ENCODE data around the gene SLC41A3.
"Not testable (repeated sequence)": the region's sequence is repeated elsewhere in the genome, so short reads cannot be mapped to it uniquely, and the experiment has no call there.

The SLC41A3 gene

DNA sequence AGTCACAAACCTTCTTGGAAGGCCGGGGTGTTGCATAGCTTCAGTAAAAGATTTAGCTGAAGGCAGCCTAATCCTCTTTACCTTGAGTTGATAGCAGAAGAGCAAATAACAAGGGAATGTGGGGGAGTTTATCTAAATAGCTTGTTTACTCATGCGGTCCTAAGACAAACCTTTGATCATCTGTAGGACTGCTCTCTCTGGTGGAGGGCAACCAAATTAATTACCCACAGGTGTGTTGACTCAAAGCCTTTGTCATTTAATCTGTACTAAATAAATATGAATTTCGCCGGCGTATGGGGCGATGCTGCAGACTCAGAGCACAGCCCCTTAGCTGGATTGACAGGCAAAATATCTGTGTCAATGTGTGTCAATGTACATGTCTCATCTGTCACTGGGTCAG lies 17.2 kb downstream of the SLC41A3 start:
- H3K27me3 Mint-ChIP-seq; ATAC-seq (ENCODE audit: low read depth); DNase-seq (ENCODE audit: low spot score in 2 of 2); H3K4me3 Mint-ChIP-seq; H3K27ac Mint-ChIP-seq; H3K9me3 Mint-ChIP-seq: not testable (repeated sequence)
- H3K36me3 Mint-ChIP-seq, result peaks cover 27% of the 10 kb centered on the region
- peaks cover 11% of the 10 kb centered on the region for H3K4me1 Mint-ChIP-seq

DNA sequence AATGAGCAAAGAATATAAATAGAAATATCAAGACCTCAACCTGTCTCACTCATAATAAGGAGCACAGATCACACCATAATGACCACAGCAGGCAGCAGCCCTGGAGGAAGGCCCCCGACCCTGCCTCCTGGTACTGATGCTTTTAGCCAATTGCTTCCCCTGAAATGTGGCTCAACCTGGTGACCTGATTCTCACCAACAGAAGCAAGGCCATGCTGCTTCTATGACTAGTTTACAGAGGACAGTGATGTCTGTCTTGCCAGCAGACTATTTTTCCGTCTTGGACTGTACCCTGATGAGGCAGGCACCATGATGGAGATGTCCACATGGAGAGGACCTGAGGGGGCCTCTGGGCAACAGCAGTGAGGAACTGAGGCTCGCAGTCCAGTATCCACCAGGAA lies 18.0 kb downstream of the SLC41A3 start:
- ATAC-seq (ENCODE audit: low read depth), result no peak
- no peaks in the 10 kb centered on the region for H3K27me3 Mint-ChIP-seq
- no peaks in the 10 kb centered on the region for H3K9me3 Mint-ChIP-seq
- DNase-seq (ENCODE audit: low spot score in 2 of 2), result no peak
- no peak overlapping the region for H3K27ac Mint-ChIP-seq
- H3K4me3 Mint-ChIP-seq, result no peak overlapping the region
- H3K4me1 Mint-ChIP-seq, result peaks cover 13% of the 10 kb centered on the region
- H3K36me3 Mint-ChIP-seq, result peaks cover 30% of the 10 kb centered on the region

DNA sequence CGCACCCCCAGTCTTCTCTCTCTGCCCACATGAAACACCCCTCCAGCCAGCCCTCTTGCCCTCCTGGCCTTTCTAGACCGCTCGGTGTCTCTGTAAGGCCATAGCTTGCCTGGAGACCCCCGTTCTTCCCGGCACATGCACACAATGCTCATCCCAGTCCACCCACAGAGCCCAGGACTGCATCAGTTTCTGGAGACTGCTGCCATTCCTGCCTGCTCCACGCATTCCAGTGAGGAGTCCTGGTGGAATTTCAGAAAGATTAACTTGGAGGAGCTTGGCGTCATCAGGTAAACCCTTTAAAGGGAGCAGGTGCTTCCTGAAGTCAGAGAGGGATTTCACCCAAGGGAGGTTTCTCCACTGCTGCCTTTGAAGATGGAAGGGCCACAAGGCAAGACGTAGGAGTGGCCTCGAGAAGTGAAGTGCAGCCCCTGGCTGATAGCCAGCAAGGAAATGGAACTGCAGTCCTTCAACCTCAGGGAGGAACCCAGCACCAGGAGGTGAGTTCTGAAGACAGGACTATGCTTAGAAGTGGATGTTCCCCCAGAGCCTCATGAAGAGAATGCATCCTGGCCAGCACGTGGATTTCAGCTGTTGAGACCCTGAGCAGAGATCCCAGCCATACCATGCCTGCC lies 19.2 kb downstream of the SLC41A3 start:
- no peaks in the 10 kb centered on the region for H3K9me3 Mint-ChIP-seq
- H3K27me3 Mint-ChIP-seq, result no peaks in the 10 kb centered on the region
- DNase-seq (ENCODE audit: low spot score in 2 of 2) (no peak), ATAC-seq (ENCODE audit: low read depth) (no peak)
- no peak overlapping the region for H3K4me3 Mint-ChIP-seq
- no peak overlapping the region for H3K27ac Mint-ChIP-seq
- peaks cover 13% of the 10 kb centered on the region for H3K4me1 Mint-ChIP-seq
- H3K36me3 Mint-ChIP-seq, result peaks cover 26% of the 10 kb centered on the region

GRCh38 chr3:126063358-126063965 lies 20.5 kb downstream of the SLC41A3 start:
- no peak overlapping the region for H3K27ac Mint-ChIP-seq
- H3K4me1 Mint-ChIP-seq, result peaks cover 15% of the 10 kb centered on the region
- ATAC-seq (ENCODE audit: low read depth) (no peak), DNase-seq (ENCODE audit: low spot score in 2 of 2) (no peak)
- H3K27me3 Mint-ChIP-seq, result no peaks in the 10 kb centered on the region
- H3K4me3 Mint-ChIP-seq, result no peak overlapping the region
- no peaks in the 10 kb centered on the region for H3K9me3 Mint-ChIP-seq
- peaks cover 29% of the 10 kb centered on the region for H3K36me3 Mint-ChIP-seq

GRCh38 chr3:126061301-126062032 lies 22.5 kb downstream of the SLC41A3 start:
- Mint-ChIP-seq H3K27me3 (no peaks in the 10 kb centered on the region), H3K36me3 (peaks cover 20% of the 10 kb centered on the region), H3K27ac (no peak overlapping the region)

GRCh38 chr3:126060613-126061145 lies 23.2 kb downstream of the SLC41A3 start:
- Mint-ChIP-seq H3K9me3 (no peaks in the 10 kb centered on the region), H3K27me3 (no peaks in the 10 kb centered on the region), H3K36me3 (peaks cover 12% of the 10 kb centered on the region), H3K4me3 (no peak overlapping the region), H3K27ac (no peak overlapping the region), H3K4me1 (peaks cover 15% of the 10 kb centered on the region)
- ATAC-seq (ENCODE audit: low read depth) (no peak), DNase-seq (ENCODE audit: low spot score in 2 of 2) (no peak)

More at GRCh38 chr3:126061301-126062032, 22.5 kb downstream of the SLC41A3 start:
- no peak overlapping the region for H3K4me3 Mint-ChIP-seq
- DNase-seq (ENCODE audit: low spot score in 2 of 2), result no peak
- peaks cover 15% of the 10 kb centered on the region for H3K4me1 Mint-ChIP-seq
- ATAC-seq (ENCODE audit: low read depth), result no peak
- no peaks in the 10 kb centered on the region for H3K9me3 Mint-ChIP-seq

GRCh38 chr3:126058666-126059065 lies 25.3 kb downstream of the SLC41A3 start:
- Mint-ChIP-seq H3K4me1 (peaks cover 11% of the 10 kb centered on the region), H3K27ac (peak overlapping the region; percentile 6), H3K9me3 (no peaks in the 10 kb centered on the region), H3K27me3 (no peaks in the 10 kb centered on the region), H3K36me3 (peaks cover 7% of the 10 kb centered on the region), H3K4me3 (no peak overlapping the region)
- DNase-seq (ENCODE audit: low spot score in 2 of 2) (no peak), ATAC-seq (ENCODE audit: low read depth) (no peak)

DNA sequence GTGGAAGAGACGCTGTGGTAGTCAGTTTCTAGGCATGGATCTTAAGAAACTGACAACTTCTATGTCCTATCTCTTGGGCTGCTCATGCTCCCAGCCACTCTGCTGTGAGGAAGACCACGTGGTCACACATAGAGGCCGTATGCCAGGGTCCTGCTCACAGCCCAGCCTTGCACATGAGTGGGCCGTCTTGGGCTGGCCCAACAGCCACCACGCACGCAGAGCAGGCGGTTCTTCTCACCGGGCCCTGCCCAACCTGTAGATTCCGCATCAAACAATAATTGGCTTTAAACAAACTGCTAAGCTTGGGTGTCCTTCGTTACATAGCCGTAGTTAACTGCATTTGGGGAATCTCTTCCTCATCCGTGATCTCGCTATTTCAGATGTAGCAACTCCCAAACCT lies 26.0 kb downstream of the SLC41A3 start:
- DNase-seq (ENCODE audit: low spot score in 2 of 2), result no peak

GRCh38 chr3:126057501-126057819 lies 26.5 kb downstream of the SLC41A3 start:
- no peak for DNase-seq (ENCODE audit: low spot score in 2 of 2)
- no peaks in the 10 kb centered on the region for H3K27me3 Mint-ChIP-seq
- no peak overlapping the region for H3K27ac Mint-ChIP-seq
- no peak overlapping the region for H3K4me3 Mint-ChIP-seq
- H3K4me1 Mint-ChIP-seq, result peaks cover 18% of the 10 kb centered on the region
- no peak for ATAC-seq (ENCODE audit: low read depth)
- no peaks in the 10 kb centered on the region for H3K9me3 Mint-ChIP-seq
- H3K36me3 Mint-ChIP-seq, result peaks cover 7% of the 10 kb centered on the region

More for the DNA sequence above, 26.0 kb downstream of the SLC41A3 start:
- no peaks in the 10 kb centered on the region for H3K9me3 Mint-ChIP-seq
- ATAC-seq (ENCODE audit: low read depth), result no peak
- peaks cover 13% of the 10 kb centered on the region for H3K4me1 Mint-ChIP-seq
- H3K36me3 Mint-ChIP-seq, result peaks cover 7% of the 10 kb centered on the region
- H3K4me3 Mint-ChIP-seq, result no peak overlapping the region
- no peaks in the 10 kb centered on the region for H3K27me3 Mint-ChIP-seq
- no peak overlapping the region for H3K27ac Mint-ChIP-seq

DNA sequence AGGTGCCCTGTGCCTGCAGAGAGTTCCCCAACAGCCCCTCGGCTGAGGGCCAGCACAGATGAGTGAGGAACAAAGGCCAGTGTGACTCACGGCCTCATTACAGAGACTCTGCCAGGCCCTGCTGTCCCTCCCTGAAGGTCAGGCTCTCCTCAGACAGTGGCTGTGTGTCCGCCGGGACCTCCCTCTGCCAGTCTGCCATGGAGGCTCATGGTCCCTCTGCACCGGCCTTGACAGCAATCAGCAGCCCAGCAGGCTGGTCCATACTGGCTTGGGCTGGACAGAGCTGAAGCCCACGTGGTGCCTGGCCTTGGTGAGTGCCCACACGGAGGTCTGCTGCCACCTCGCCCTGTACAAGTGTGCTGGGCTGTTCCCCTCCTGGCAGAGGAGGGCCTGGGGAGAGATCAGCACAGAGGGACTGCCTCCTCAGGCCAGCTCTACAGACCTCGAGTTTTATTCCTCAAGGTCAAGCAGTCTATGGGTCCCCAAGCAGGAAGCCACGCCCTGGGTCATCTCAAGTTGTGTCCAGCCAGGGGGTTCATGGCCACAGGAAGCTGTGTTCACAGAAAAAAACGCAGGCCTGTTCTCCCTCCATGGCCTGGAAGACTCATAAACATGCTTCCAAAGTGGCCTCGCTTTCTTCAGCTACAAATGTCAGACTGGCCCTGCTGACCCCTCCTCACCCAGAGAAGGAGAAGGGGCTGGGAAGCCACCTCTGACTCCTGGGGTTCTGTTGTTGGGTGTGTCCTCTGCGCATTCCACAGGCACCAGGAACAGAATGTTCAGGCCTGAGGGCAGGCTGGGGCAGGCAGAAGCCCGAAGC lies 27.0 kb downstream of the SLC41A3 start:
- no peak overlapping the region for H3K4me3 Mint-ChIP-seq
- H3K36me3 Mint-ChIP-seq, result peaks cover 7% of the 10 kb centered on the region
- ATAC-seq (ENCODE audit: low read depth) (no peak), DNase-seq (ENCODE audit: low spot score in 2 of 2) (no peak)
- no peak overlapping the region for H3K27ac Mint-ChIP-seq
- H3K9me3 Mint-ChIP-seq, result no peaks in the 10 kb centered on the region
- H3K4me1 Mint-ChIP-seq, result peaks cover 24% of the 10 kb centered on the region
- H3K27me3 Mint-ChIP-seq, result no peaks in the 10 kb centered on the region

DNA sequence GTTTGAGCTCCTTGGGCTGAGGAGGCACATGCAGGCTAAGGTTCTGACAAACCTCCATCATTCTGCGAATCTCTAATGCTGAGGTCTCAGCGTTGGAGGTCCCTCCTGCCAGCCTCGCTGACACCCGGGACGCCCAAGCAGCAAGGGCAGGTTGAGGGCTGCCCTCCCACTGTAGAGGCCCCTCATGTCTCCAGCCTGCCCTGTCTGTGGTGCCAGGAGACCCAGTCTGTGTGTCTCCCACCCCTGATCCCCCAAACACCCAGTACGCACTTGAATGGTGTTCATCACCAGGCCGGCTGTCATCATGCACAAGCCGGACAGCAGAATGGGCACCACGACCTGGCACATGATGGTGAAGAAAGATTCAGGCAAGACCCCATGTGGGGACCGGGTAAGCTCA lies 27.8 kb downstream of the SLC41A3 start:
- Mint-ChIP-seq H3K9me3 (no peaks in the 10 kb centered on the region), H3K4me3 (no peak overlapping the region), H3K36me3 (peaks cover 5% of the 10 kb centered on the region), H3K27ac (no peak overlapping the region), H3K27me3 (no peaks in the 10 kb centered on the region), H3K4me1 (peaks cover 24% of the 10 kb centered on the region)
- DNase-seq (ENCODE audit: low spot score in 2 of 2), result no peak
- no peak for ATAC-seq (ENCODE audit: low read depth)

GRCh38 chr3:126054870-126055269 lies 29.1 kb downstream of the SLC41A3 start:
- H3K27ac Mint-ChIP-seq, result no peak overlapping the region
- H3K4me3 Mint-ChIP-seq, result no peak overlapping the region
- ATAC-seq (ENCODE audit: low read depth) (no peak), DNase-seq (ENCODE audit: low spot score in 2 of 2) (no peak)
- H3K9me3 Mint-ChIP-seq, result no peaks in the 10 kb centered on the region
- peaks cover 24% of the 10 kb centered on the region for H3K4me1 Mint-ChIP-seq
- no peaks in the 10 kb centered on the region for H3K27me3 Mint-ChIP-seq
- peaks cover 9% of the 10 kb centered on the region for H3K36me3 Mint-ChIP-seq

DNA sequence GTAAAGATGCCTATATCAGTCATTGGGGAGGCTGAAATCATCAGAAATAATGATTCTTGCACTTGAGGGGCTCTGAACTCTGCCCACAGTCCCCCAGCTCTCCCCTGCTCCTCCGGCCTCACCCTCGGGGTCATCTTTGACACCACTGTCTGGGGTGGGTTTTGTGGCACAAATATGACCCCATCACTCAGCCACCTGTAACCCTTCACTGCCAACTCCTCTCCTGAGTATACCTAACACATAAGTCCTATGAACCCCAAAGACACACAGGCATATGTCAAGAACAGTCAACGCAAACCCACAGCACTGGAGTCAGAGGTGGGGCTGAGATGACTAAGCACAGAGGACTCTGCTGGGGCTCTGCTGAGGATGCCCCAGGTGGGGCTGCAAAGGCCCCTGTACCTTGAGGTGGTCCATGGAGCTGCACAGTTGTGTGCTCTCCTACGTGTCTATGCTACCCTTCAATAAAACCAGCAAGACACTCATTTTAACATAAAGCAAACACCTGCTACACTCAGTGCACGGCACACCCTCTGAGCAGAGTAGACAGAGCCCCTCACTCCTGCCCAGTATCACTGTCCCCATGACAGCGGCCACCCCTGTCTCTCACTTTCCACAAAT lies 29.9 kb downstream of the SLC41A3 start:
- Mint-ChIP-seq H3K4me1 (peaks cover 24% of the 10 kb centered on the region), H3K27me3 (no peaks in the 10 kb centered on the region), H3K4me3 (no peak overlapping the region), H3K9me3 (no peaks in the 10 kb centered on the region), H3K27ac (peak overlapping the region; percentile 24), H3K36me3 (peaks cover 9% of the 10 kb centered on the region)
- ATAC-seq (ENCODE audit: low read depth), result no peak
- DNase-seq (ENCODE audit: low spot score in 2 of 2), result no peak
